Eye (tissue), 1 donor: ENCODE data around the gene CD180.
"Not testable (repeated sequence)": the region's sequence is repeated elsewhere in the genome, so short reads cannot be mapped to it uniquely, and the experiment has no call there.

ENCODE experiments used
- DNase-seq: peaks from one replicate; pipeline ENCODE4 v3.0.0-alpha.2; 2015

Gene CD180

GRCh38 chr5:67187006-67187715 lies 9.4 kb downstream of the CD180 start:
- DNase-seq, result no peak

- DNase-seq, result no peak
Observed at GRCh38 chr5:67183859-67184258, 12.7 kb downstream of the CD180 start.

- DNase-seq, result no peak
Observed at GRCh38 chr5:67182301-67182790, 14.3 kb downstream of the CD180 start.

- no peak for DNase-seq
Observed at GRCh38 chr5:67181648-67182221, 14.9 kb downstream of the CD180 start.

- peak; percentile 65 for DNase-seq
Observed at GRCh38 chr5:67179697-67180361, 16.8 kb downstream of the CD180 start.

GRCh38 chr5:67178966-67179365 lies 17.6 kb downstream of the CD180 start:
- DNase-seq, result no peak

- DNase-seq, result no peak
Observed at GRCh38 chr5:67178085-67178484, 18.5 kb downstream of the CD180 start.

- DNase-seq, result peak; percentile 36
Observed at GRCh38 chr5:67176936-67177335, 19.7 kb downstream of the CD180 start.

GRCh38 chr5:67173959-67174358 lies 22.6 kb downstream of the CD180 start:
- no peak for DNase-seq

GRCh38 chr5:67173351-67173750 lies 23.2 kb downstream of the CD180 start:
- not testable (repeated sequence) for DNase-seq

GRCh38 chr5:67170767-67171166 lies 25.8 kb downstream of the CD180 start:
- DNase-seq, result no peak

GRCh38 chr5:67168069-67168468 lies 28.5 kb downstream of the CD180 start:
- no peak for DNase-seq

GRCh38 chr5:67166460-67167285 lies 29.9 kb downstream of the CD180 start:
- no peak for DNase-seq

- peak; percentile 96 for DNase-seq
Observed at GRCh38 chr5:67165526-67166459, 30.8 kb downstream of the CD180 start.

- no peak for DNase-seq
Observed at GRCh38 chr5:67164856-67165525, 31.6 kb downstream of the CD180 start.

GRCh38 chr5:67163863-67164595 lies 32.6 kb downstream of the CD180 start:
- DNase-seq, result no peak

GRCh38 chr5:67163231-67163756 lies 33.3 kb downstream of the CD180 start:
- DNase-seq, result no peak

GRCh38 chr5:67161767-67162166 lies 34.8 kb downstream of the CD180 start:
- no peak for DNase-seq

GRCh38 chr5:67160985-67161384 lies 35.6 kb downstream of the CD180 start:
- DNase-seq, result no peak

GRCh38 chr5:67160272-67160671 lies 36.3 kb downstream of the CD180 start:
- DNase-seq, result no peak
